ENCODE data around the gene TMC8.
A peak's percentile ranks its signal among the peaks of the same experiment; 100 is the strongest.

TMC8 gene

GRCh38 chr17:78122216-78122930, 8.2 kb upstream of the TMC8 start:
- no peak for DNase-seq

- no peak for DNase-seq
These were observed 7.7 kb upstream of the TMC8 start for GRCh38 chr17:78122931-78123249.

GRCh38 chr17:78123258-78123929, 7.2 kb upstream of the TMC8 start:
- no peak for DNase-seq

DNA sequence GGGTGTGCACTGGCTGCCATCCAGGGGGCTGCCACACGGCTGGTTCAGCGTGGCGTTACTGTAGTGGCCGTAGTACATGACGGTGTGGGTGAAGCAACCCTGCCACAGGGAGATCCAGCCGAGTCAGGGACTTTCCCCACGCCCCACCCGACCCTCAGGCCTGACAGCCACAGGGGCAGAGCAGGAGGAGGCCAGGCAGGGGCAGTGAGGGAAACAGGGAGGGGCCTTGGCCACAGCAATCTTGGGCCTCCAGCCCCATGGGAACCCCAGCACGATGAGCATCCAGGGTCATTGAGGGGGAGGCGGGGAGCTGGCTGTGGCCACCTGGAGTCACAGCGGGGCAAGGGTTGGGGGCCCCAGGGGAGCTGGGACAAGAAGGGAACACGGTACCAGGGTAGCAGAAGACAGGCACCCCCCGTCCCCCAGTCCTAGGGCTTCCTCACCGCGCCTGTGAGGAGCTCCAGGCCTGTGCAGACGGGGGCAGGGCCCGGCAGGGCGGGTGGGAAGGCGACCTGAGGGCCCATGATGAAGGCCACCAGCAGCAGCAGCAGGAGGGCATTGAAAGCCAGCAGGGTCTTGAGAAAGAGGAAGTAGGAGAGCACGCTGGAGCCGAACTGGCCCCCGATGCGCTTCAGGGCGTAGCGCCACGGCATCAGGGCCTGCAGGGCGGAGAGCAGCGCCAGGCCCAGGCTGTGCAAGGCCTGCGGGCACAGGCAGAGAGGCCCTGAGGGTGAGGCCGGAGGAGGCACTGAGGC, 6.3 kb upstream of the TMC8 start:
- DNase-seq, result no peak

GRCh38 chr17:78124836-78125137, 5.8 kb upstream of the TMC8 start:
- DNase-seq, result no peak

DNA sequence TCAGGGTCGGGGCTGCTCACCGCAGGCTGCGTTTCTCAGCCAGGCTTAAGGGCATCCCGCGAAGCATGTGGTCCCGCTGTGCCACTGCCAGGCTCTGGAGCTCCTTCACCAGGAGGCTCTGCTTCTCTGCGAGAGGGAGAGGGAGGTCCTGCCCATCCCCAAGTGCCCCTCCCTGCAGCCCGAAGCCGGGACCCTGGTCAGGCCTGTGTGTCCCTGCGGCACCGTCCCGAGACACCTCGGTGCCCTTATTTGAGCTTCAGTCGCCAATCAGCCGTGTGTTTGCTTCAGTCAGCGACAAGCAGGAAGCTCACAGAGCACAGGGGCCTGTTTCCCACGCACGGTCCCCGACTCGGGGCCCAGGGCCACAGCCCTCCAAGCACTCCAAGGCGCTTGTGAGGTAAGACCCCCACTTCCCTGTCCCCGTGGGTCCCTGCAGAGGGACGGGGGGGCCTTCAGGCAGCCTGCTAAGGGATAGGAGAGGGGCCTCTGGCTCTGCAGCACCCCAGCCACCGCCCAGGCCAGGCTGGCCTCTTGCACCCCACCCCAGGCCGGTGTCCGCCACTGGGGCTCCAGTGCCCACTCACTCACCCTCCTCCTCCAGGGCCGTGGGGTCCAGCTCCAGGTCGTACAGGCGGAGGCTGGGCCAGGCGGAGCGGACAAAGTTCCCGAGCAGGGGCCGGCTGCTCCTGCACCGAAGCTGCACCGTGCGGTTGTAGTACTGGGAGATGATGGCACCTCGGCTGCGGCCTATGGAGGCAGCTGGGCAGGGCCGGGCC, 5.2 kb upstream of the TMC8 start:
- DNase-seq, result no peak

GRCh38 chr17:78125976-78126894, 4.3 kb upstream of the TMC8 start:
- DNase-seq, result peak in 2 of 56 donors; percentile 11 to 33

DNA sequence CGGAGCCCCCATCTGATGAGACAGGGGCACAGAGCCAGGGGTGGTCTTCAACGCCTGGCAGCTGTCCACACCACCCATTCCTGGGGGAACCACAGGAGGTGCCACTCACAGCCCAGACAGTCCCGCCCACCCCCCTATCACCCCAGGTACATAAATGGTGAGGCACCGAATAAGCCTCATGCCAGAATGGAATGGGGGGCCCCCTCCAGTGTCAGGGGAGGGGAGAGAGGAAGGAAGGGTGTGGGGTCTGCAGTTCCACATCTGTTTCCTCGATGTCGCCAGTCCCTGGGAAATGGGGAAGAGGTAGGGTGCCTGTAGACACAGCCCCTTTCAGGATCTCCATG, 3.7 kb upstream of the TMC8 start:
- DNase-seq, result no peak

DNA sequence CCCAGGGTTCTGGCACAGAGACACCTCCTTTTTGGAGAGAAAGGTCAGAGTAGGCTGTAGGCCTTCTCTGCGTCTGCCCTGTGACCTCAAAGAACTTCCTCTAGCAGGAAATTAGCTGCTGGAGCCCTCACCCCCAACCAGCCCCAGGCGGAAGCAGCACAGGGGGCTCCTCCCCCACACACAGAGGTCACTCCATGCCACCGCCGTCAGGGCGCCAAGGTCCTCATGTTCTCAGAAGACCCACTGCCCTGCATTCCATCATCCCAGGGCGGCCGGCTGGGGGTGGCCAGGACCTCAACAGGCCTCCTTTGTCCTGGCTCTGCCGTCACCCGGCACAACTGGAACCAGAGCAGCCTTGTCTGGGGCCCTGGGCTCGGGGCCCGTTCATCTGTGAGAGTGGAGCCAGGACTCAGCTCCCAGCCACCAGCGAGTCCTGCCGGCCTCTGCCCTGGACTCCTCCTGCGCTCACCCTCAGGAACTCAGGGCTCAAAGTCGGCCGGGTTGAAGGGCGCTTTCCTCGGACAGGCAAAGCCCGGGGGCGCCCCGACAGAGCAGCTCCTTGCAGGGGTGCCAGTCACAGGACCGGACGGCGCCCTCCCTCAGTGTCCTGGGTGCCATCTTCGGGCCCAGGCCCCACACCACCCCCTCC, 3.2 kb upstream of the TMC8 start:
- peak in 55 of 56 donors; percentile 35 to 96 (median 82) for DNase-seq

- DNase-seq, result peak in 21 of 56 donors; percentile 32 to 73 (median 53)
These were observed 2.6 kb upstream of the TMC8 start for GRCh38 chr17:78127888-78128550.

GRCh38 chr17:78128551-78129350, 1.8 kb upstream of the TMC8 start, which contains the start of gene TMC6:
Gene TMC6, minus strand, starts transcription at chr17:78128755. Its CDS starts 1,923 bp downstream, at chr17:78126832.
- DNase-seq, result peak in 24 of 56 donors; percentile 35 to 79 (median 57)

GRCh38 chr17:78129351-78130089, 1.1 kb upstream of the TMC8 start:
- no peak for DNase-seq

- DNase-seq, result no peak
These were observed 508 bp upstream of the TMC8 start for GRCh38 chr17:78130090-78130436.

- peak in 25 of 56 donors; percentile 17 to 69 (median 47) for DNase-seq
These were observed 857 bp downstream of the TMC8 start for GRCh38 chr17:78131172-78132083.

- DNase-seq, result no peak
These were observed 1.6 kb downstream of the TMC8 start for GRCh38 chr17:78132084-78132676.

- DNase-seq, result no peak
These were observed 2.2 kb downstream of the TMC8 start for GRCh38 chr17:78132767-78133178.
